GM12892 (cell line): ENCODE measurements around the gene RIPK4.

Source experiments
- POLR2A ChIP-seq: IDR thresholded peaks from 2 replicates; pipeline ENCODE4 v1.6.1; 2011; ENCODE audit warnings: low read depth, low read length, control low read depth
- POLR2AphosphoS5 ChIP-seq: IDR thresholded peaks from 2 replicates; pipeline ENCODE4 v1.6.1; 2011; ENCODE audit warnings: low read depth, low read length, control low read depth
- TAF1 ChIP-seq: IDR thresholded peaks from 2 replicates; pipeline ENCODE4 v1.6.1; 2011; ENCODE audit warnings: low read depth, mild to moderate bottlenecking, control low read depth, low read length, borderline replicate concordance

GRCh38 chr21:41739936-41740335, 26.9 kb downstream of the RIPK4 start:
- no peak for TF ChIP-seq POLR2AphosphoS5
- no peak for TF ChIP-seq POLR2A
- no peak for TF ChIP-seq TAF1
